Hematopoietic multipotent progenitor cell treated with erythropoietin and hydrocortisone succinate and interleukin-3 and kit ligand, for 4 days (in vitro differentiated cells): ENCODE data around the gene LDAF1.

ENCODE experiments used
- DNase-seq: peaks from one replicate; pipeline ENCODE4 v3.0.0-alpha.2; 2015

Gene LDAF1

GRCh38 chr16:21197112-21197511 is 38.6 kb downstream of the LDAF1 start:
- DNase-seq: peak; percentile 41

GRCh38 chr16:21197621-21198020 is 39.1 kb downstream of the LDAF1 start:
- DNase-seq: no peak

DNA sequence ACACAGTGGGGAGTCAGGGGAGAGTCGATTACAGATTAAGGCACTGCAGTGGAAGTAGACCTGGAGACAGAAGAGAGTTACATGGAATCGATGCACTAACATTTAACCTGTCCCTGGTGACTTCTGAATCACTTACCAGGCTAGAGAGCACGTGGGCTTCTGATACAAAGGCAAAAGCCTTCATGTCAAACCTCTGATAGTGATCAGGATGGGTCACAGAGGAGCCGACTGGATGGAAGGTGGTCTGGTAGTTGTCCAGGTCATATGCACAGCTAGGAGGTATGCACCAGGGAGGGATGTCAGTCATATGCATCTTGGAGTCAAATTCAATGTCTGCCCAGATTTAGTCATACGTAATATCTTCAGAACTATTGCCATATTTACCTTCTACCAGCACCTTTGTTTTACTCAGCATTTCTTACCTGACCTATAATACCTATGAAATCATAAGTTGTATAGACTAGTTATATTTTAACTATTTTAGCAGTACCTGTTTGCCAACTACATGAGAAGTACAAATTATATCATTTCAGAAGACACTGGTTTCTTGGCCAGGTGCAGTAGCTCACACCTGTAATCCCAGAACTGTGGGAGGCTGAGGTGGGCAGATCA is 41.2 kb downstream of the LDAF1 start:
- DNase-seq: no peak

DNA sequence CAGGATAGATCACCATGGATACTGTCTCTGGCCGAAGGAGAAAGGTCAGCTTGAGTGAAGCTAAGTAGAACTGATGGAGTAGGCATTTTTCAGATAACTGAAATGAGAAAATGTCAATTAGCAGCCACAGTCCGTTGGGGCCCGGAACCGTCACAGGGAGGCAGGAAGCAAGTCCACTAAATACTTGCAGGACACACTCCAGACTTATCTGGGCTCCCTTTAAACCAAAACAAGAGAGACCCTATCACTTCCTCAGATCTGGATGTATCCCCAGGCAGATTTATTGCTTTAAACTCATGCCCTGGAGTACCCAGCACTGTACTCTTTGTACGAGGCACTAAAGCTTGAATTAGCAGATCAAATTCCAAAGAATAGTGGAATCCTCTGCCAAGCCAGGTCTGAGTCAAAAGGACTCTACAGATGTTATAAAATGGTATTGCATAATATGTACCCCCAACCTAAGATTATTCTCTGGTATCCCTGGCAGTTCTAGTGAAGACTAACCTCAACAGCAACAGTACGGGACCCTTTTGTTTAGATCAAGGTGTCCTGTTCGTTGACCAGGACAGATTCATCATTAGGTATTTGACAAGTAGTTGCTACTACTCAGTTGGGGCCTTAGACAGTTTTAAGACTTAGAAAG is 44.8 kb downstream of the LDAF1 start:
- DNase-seq: no peak

GRCh38 chr16:21205303-21205702 is 46.8 kb downstream of the LDAF1 start:
- DNase-seq: no peak

DNA sequence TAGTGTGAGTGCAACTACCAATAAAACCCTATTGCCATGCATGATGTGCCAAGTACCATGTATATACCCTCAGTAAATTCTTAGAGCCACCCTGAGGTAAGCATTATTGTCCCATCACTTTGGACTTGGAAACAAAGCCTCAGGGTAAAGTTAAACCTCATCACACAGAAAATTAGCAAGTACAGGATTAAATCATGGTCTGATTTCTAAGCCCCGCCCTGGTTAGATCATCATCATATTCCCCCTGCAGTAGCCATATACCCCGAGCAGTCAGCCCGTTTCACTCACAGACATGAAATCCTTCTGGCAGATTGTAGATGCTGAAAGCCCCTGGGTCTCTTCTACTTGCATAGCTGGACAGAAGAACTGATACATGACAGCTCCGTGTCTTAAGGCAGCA is 48.1 kb downstream of the LDAF1 start:
- DNase-seq: no peak

- no peak for DNase-seq
These were observed 50.2 kb downstream of the LDAF1 start for GRCh38 chr16:21208446-21209230.

DNA sequence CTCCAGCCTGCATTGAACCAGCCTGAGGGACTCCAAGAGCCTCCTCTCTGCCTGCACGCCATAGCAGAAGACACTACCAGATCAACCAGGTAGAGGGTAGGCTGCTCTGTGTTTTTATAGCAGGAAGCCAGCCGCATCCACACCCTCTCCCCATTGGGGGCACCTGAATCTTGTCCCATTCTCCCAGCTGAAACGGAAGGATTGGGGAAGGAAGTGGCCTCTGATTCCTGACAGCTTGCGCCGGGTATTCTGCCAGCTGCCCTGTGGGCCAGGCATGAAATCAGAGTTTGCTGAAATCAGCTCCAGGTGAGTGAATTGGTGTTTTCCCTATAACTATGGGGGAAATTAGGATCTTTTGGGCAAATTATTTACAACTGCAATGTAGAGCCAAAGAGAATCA is 53.0 kb downstream of the LDAF1 start, which contains the start of gene ZP2:
TSS of gene ZP2 (minus strand) at position 89 of the 400 bp plus-strand sequence. CDS start at position 62, 27 bp downstream.
- DNase-seq: no peak

- DNase-seq: no peak
These were observed 55.6 kb downstream of the LDAF1 start for GRCh38 chr16:21214086-21214485.

DNA sequence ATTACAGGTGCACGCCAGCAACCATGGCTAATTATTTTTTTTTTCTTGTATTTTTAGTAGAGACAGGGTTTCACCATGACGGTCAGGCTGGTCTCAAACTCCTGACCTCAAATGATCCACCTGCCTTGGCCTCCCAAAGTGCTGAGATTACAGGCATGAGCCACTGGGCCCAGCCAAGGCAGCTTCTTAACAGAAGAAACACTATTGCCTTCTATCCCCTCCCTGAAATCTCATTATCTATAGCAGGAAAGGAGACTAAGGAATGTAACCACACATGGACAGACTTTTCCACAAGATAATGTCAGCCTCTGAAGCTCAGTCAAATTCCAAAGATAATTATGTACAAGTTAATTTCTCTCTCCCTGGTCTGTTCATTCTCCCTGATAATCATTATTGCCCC is 58.6 kb downstream of the LDAF1 start:
- no peak for DNase-seq

GRCh38 chr16:21218153-21218552 is 59.7 kb downstream of the LDAF1 start:
- DNase-seq: peak; percentile 53

DNA sequence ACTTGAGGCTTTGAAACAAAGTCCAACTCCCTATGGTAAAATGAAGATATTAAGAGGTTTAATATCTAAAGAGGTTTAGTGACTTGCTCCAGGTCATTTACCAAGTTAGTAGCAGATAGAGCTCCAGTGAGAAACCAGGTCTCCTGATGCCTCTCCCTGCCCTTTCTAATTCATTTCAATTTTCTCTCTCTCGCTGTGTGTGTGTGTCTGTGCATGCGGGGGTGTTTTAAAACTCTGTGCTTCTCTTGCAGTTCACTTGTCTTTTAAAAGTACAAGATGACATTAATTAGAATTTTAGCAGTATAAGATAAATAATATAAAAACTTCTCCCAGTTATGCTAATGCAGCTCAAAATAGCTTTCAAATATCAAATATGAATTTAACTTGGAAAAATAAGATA is 61.1 kb downstream of the LDAF1 start:
- DNase-seq: no peak

DNA sequence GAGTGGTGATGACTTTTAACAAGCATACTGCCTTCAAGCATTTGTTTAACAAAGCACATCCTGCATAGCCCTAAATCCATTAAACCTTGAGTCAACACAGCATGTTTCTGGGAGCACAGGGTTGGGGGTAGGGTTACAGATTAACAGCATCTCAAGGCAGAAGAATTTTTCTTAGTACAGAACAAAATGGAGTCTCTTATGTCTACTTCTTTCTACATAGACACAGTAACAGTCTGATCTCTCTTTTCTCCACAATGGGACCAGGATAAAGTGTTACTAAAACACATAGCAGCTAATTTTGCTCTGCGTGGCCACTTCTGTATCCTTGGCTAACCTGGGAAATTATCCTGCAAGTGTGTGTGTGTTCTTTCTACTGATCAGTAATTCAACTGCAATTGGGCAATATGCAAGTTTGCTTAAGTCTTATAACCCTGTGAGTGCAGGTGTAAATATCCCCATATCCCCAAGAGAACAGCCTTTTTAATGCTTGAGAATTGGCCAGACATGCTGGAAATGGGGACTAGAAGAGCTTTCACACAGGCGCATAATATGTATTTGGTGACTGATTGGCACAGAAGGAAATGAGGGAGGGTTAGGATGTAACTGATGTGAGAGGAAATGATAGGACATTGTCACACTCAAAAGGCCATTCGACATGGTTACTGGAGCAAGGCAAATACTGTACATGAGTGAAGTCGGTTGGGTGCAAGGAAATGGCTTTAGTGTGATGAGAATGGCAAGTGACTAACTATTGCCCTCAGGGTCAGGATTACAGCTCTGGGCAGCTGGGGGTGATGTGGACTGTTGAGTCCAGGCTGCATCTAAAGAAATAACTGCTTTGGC is 64.2 kb downstream of the LDAF1 start:
- no peak for DNase-seq

DNA sequence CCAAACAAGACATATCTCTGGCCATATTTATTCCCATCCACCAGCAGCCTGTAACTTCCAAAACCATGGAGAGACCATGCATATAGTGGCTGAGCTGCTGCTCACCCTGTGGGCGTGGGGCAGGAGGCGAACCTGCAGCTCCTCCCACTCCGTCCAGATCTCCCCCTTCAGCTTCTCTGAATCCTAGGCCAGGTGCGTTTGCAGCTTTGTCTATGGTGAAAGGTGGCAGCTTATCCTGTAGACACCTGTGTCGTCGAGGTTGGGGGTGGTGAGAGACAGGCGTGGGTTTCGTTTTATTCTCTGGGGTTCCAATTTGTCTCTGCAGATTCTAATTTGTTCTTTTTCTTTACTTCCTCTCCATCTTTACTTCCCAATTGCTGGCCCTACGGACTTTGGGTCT is 65.3 kb downstream of the LDAF1 start:
- no peak for DNase-seq

DNA sequence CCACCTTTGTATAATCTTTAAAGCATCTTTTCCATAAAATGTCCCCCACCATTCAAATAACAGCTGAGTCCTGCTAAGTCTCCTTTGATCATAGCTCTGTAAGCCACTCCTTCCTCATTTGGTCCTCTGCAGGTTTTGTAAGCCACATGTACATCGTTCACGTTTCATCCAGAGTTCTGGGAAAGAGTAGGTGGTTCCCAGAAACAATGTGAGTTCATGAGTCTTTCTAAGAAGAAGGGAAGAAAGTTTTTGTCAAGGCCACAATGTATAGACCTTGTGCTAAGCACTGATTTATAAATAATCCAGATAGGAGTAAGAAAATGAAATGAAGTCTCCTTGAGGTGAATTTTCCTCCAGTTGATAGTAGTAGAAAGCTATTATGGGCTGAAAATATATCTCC is 66.3 kb downstream of the LDAF1 start:
- DNase-seq: no peak

DNA sequence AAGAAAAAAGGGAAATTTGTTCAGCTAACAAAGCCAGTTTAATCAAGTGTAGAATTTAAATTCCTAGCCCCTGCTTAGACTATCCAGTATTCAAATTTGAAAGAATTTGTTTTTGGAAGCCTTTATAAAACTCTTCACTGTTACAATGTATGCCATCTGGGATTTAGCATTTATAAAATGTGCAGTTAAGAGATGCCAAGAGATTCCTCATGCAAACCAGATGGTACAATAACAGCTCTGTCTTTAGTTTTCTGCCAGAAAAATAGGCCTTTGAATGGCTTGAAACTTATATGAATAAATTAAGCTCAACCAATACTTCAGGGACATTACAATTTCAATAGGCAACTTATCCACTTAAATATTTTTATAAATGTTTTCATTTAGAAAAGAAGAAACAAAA is 68.3 kb downstream of the LDAF1 start:
- DNase-seq: no peak

- peak; percentile 18 for DNase-seq
These were observed 69.4 kb downstream of the LDAF1 start for GRCh38 chr16:21227866-21228265.

GRCh38 chr16:21228361-21228872 is 69.9 kb downstream of the LDAF1 start:
- DNase-seq: peak; percentile 21
